NCI-H187 (cell line): ENCODE data around the gene JDP2.
"Not testable (repeated sequence)": the region's sequence is repeated elsewhere in the genome, so short reads cannot be mapped to it uniquely, and the experiment has no call there.

ENCODE experiments used
- DNase-seq, 2 experiments: peaks; one replicate each; lab custom pipeline; 2025; lab: John Stamatoyannopoulos, UW

The JDP2 gene

GRCh38 chr14:75427482-75428229, at the start of gene JDP2:
TSS of gene JDP2 (plus strand) at chr14:75428022. CDS start at chr14:75437921, 9,899 bp downstream.
- peak in 1 of 2 experiments; percentile 33 for DNase-seq

GRCh38 chr14:75379246-75379929, 48.4 kb upstream of the JDP2 start:
- no peak for DNase-seq

- DNase-seq, result no peak
Observed at GRCh38 chr14:75379930-75380270, 47.9 kb upstream of the JDP2 start.

GRCh38 chr14:75380656-75381055, 47.2 kb upstream of the JDP2 start:
- no peak for DNase-seq

- no peak for DNase-seq
Observed at GRCh38 chr14:75381642-75382041, 46.2 kb upstream of the JDP2 start.

- not testable (repeated sequence) for DNase-seq
Observed at GRCh38 chr14:75383219-75383618, 44.6 kb upstream of the JDP2 start.

- DNase-seq, result no peak
Observed at GRCh38 chr14:75383721-75384120, 44.1 kb upstream of the JDP2 start.

- no peak for DNase-seq
Observed at GRCh38 chr14:75389679-75390078, 38.1 kb upstream of the JDP2 start.

- no peak for DNase-seq
Observed at GRCh38 chr14:75390183-75390582, 37.6 kb upstream of the JDP2 start.

- DNase-seq, result no peak
Observed at GRCh38 chr14:75391953-75392352, 35.9 kb upstream of the JDP2 start.

GRCh38 chr14:75392686-75393641, 34.9 kb upstream of the JDP2 start:
- no peak for DNase-seq

GRCh38 chr14:75393794-75394193, 34.0 kb upstream of the JDP2 start:
- no peak for DNase-seq

- DNase-seq, result no peak
Observed at GRCh38 chr14:75395862-75396261, 32.0 kb upstream of the JDP2 start.

GRCh38 chr14:75399321-75399720, 28.5 kb upstream of the JDP2 start:
- DNase-seq, result no peak

GRCh38 chr14:75399843-75400775, 27.7 kb upstream of the JDP2 start:
- DNase-seq, result peak; percentile 79 to 90

- DNase-seq, result no peak
Observed at GRCh38 chr14:75401361-75401760, 26.5 kb upstream of the JDP2 start.

GRCh38 chr14:75402867-75403413, 24.9 kb upstream of the JDP2 start:
- DNase-seq, result no peak

GRCh38 chr14:75404847-75405246, 23.0 kb upstream of the JDP2 start:
- DNase-seq, result no peak

- no peak for DNase-seq
Observed at GRCh38 chr14:75406102-75406501, 21.7 kb upstream of the JDP2 start.

GRCh38 chr14:75406856-75407255, 21.0 kb upstream of the JDP2 start:
- no peak for DNase-seq
